ENCODE measurements around the gene SNUPN. TPM values are rescaled to one million over a fixed set of nuclear protein-coding genes. Genes with fewer than 3 reads are reported as not detected.
A peak's percentile ranks its signal among the peaks of the same experiment; 100 is the strongest.

SNUPN gene
- polyA plus RNA-seq, 1 of the 3 experiments (the other 2 are of a cell fraction): 31.7 TPM

- Histone ChIP-seq H3K9me3 (no peaks in the 10 kb centered on the region), H3K27me3 (ENCODE audit: insufficient read depth) (no peaks in the 10 kb centered on the region), H3K4me2 (no peak overlapping the region), H3K79me2 (ENCODE audit: insufficient read depth) (no peaks in the 10 kb centered on the region), H3K36me3 (replicated peaks in 1 of 2; ENCODE audit: control insufficient read depth in 1 of 2, insufficient read depth in 2 of 2, low read length in 1 of 2) (peaks cover 42 to 46% of the 10 kb centered on the region in 2 experiments), H3K9me2 (no peaks in the 10 kb centered on the region), H4K20me1 (ENCODE audit: insufficient read depth) (no peaks in the 10 kb centered on the region), H3K4me3 (ENCODE audit: low read depth in 2 of 2, low read length in 1 of 2) (no peak overlapping the region), H3K4me1 (ENCODE audit: control insufficient read depth in 1 of 2, insufficient read depth in 2 of 2, low read depth in 1 of 2, low read length in 1 of 2) (no peaks in the 10 kb centered on the region), H3K9ac (no peak overlapping the region), H3F3A (replicated peaks; ENCODE audit: insufficient read depth) (no peaks in the 10 kb centered on the region), H2AFZ (ENCODE audit: low read depth) (no peak overlapping the region), H3K27ac (ENCODE audit: low read depth in 2 of 2, low read length in 1 of 2) (no peak overlapping the region)
- 91% methylated on average over 8 of the region's 8 CpGs for WGBS (ENCODE audit: low lambda C conversion rate)
- TF ChIP-seq GATA2 (CRISPR knock-in tag; IDR thresholded peaks at IDR 0.05) (no peak), YY1 (IDR thresholded peaks at IDR 0.05; ENCODE audit: low read depth) (no peak), CHD2 (IDR thresholded peaks at IDR 0.05; ENCODE audit: low read length, partially characterized antibody) (no peak), NRF1 (IDR thresholded peaks at IDR 0.05; ENCODE audit: low read depth, low read length) (no peak), ELF1 (IDR thresholded peaks at IDR 0.05) (no peak), RXRA (IDR thresholded peaks at IDR 0.05; ENCODE audit: borderline replicate concordance, low read depth) (no peak), EP300 (IDR thresholded peaks at IDR 0.05; ENCODE audit: borderline replicate concordance in 1 of 2, low read depth in 1 of 2, low read length in 1 of 2) (no peak), FOSL2 (IDR thresholded peaks at IDR 0.05; ENCODE audit: borderline replicate concordance, low read depth) (no peak), USF2 (IDR thresholded peaks at IDR 0.05; ENCODE audit: borderline replicate concordance, low read depth, low read length) (no peak), POLR2AphosphoS5 (IDR thresholded peaks at IDR 0.05; ENCODE audit: low read depth, low read length) (no peak), USF1 (IDR thresholded peaks at IDR 0.05; ENCODE audit: borderline replicate concordance, low read depth) (no peak), RCOR1 (IDR thresholded peaks at IDR 0.05; ENCODE audit: low read length) (no peak), CTCF (IDR thresholded peaks at IDR 0.05) (no peak)
- DNase-seq: no peak
- ChIA-PET CTCF (no interaction called here), POLR2A (no interaction called here)
These were observed 19.5 kb downstream of the SNUPN start for GRCh38 chr15:75606026-75606425.

- no peak for DNase-seq
- Histone ChIP-seq H3K27me3 (ENCODE audit: insufficient read depth) (no peaks in the 10 kb centered on the region), H3F3A (replicated peaks; ENCODE audit: insufficient read depth) (no peaks in the 10 kb centered on the region), H3K79me2 (ENCODE audit: insufficient read depth) (0 out of 2 replicates have a peak, but pooled peaks cover 3% of the 10 kb centered on the region), H3K4me2 (no peak overlapping the region), H4K20me1 (ENCODE audit: insufficient read depth) (no peaks in the 10 kb centered on the region), H3K27ac (ENCODE audit: low read depth in 2 of 2, low read length in 1 of 2) (peak overlapping the region in 1 of 2 experiments; percentile 14; a peak in 1 of 4 replicates), H3K4me1 (ENCODE audit: control insufficient read depth in 1 of 2, insufficient read depth in 2 of 2, low read depth in 1 of 2, low read length in 1 of 2) (no peaks in the 10 kb centered on the region), H3K4me3 (ENCODE audit: low read depth in 2 of 2, low read length in 1 of 2) (no peak overlapping the region), H3K9me2 (no peaks in the 10 kb centered on the region), H3K9me3 (no peaks in the 10 kb centered on the region), H2AFZ (ENCODE audit: low read depth) (no peak overlapping the region), H3K36me3 (replicated peaks in 1 of 2; ENCODE audit: control insufficient read depth in 1 of 2, insufficient read depth in 2 of 2, low read length in 1 of 2) (peaks cover 34 to 41% of the 10 kb centered on the region in 2 experiments), H3K9ac (no peak overlapping the region)
- CTCF ChIA-PET: interaction anchor here (0.6 to 1.0 kb wide), 2 partner anchors 19 to 91 kb away, joined by 3 read pairs; no protein-coding TSS in a partner anchor
- WGBS (ENCODE audit: low lambda C conversion rate): 45% methylated on average over 2 of the region's 2 CpGs
- POLR2A ChIA-PET: no interaction called here
- TF ChIP-seq USF2 (IDR thresholded peaks at IDR 0.05; ENCODE audit: borderline replicate concordance, low read depth, low read length) (no peak), SIN3A (IDR thresholded peaks at IDR 0.05; ENCODE audit: borderline replicate concordance, low read depth, low read length) (no peak), GABPA (IDR thresholded peaks at IDR 0.05; ENCODE audit: low read depth) (no peak), TCF12 (IDR thresholded peaks at IDR 0.05) (no peak), MXI1 (IDR thresholded peaks at IDR 0.05; ENCODE audit: low read depth, low read length) (no peak), NFIC (IDR thresholded peaks at IDR 0.05; ENCODE audit: borderline replicate concordance) (no peak), FOXJ3 (CRISPR knock-in tag; IDR thresholded peaks at IDR 0.05) (no peak), CHD2 (IDR thresholded peaks at IDR 0.05; ENCODE audit: low read length, partially characterized antibody) (no peak), FOSL2 (IDR thresholded peaks at IDR 0.05; ENCODE audit: borderline replicate concordance, low read depth) (no peak), POLR2AphosphoS5 (IDR thresholded peaks at IDR 0.05; ENCODE audit: low read depth, low read length) (no peak)
These were observed 26.1 kb downstream of the SNUPN start for GRCh38 chr15:75599401-75599800.

Data from SK-N-SH (cell line).